HepG2 (cell line): ENCODE results near the gene TPRKB. TPM values are rescaled to one million over a fixed set of nuclear protein-coding genes. Genes with fewer than 3 reads are reported as not detected.
A peak's percentile ranks its signal among the peaks of the same experiment; 100 is the strongest.

Experiments
- RFX3 ChIP-seq: IDR thresholded peaks from 2 replicates; pipeline ENCODE4 v1.6.1; 2016; ENCODE audit warnings: missing biosample characterization, missing genetic modification reagents
- polyA plus RNA-seq, 8 experiments: library from polyadenylated mRNA; depleted of rRNA in 3 of 8; stranded (reverse) in 7 of 8; unstranded in 1 of 8; fragments of >200 nt; fragmentation: Illumina TruSeq in 4 of 8; extraction: Trizol in 4 of 8; gene quantifications; 2 replicates each; pipeline versions ENCODE4 v1.2.1 to v1.2.3, GENCODE V29; 2011 to 2016; ENCODE audit warnings: low read depth in 4 of 8, missing spikeins in 1 of 8, mixed read lengths in 1 of 8; ENCODE audit not compliant: insufficient read depth in 1 of 8
- total RNA-seq, 5 experiments: library from RNA; depleted of rRNA; stranded (reverse); fragments of >200 nt; fragmentation: Illumina TruSeq; extraction: Trizol; gene quantifications; 2 replicates each; pipeline ENCODE4 v1.2.3, GENCODE V29; 2016; ENCODE audit warnings: low read depth in 1 of 5
- TF ChIP-seq, protein P1 (sequence below): sonication (generic); formaldehyde crosslinking; IDR thresholded peaks from 2 replicates; pipeline ENCODE4 v1.9.0; 2022; ENCODE audit warnings: missing genetic modification reagents, mild to moderate bottlenecking, borderline replicate concordance
- TF ChIP-seq, protein P2 (sequence below): sonication (generic); formaldehyde crosslinking; IDR thresholded peaks from 2 replicates; pipeline ENCODE4 v1.4.0; 2020; ENCODE audit warnings: missing genetic modification reagents, borderline replicate concordance
- TF ChIP-seq, protein P3 (sequence below): sonication (generic); formaldehyde crosslinking; IDR thresholded peaks from one replicate; pipeline ENCODE4 v1.5.1; 2020; ENCODE audit warnings: mild to moderate bottlenecking, missing genetic modification reagents; ENCODE audit errors: not compliant biosample characterization
- TF ChIP-seq, protein P4 (sequence below): sonication (generic); formaldehyde crosslinking; conservative IDR thresholded peaks from 2 replicates; pipeline ENCODE4 v1.4.0; 2020; ENCODE audit warnings: mild to moderate bottlenecking, missing genetic modification reagents, moderate library complexity

TPRKB gene
- total and polyA plus RNA-seq, 2 of the 13 experiments (the other 11 are each of a cell fraction or from before 2014, with no cell fraction given), result 32.0 to 58.0 TPM

DNA sequence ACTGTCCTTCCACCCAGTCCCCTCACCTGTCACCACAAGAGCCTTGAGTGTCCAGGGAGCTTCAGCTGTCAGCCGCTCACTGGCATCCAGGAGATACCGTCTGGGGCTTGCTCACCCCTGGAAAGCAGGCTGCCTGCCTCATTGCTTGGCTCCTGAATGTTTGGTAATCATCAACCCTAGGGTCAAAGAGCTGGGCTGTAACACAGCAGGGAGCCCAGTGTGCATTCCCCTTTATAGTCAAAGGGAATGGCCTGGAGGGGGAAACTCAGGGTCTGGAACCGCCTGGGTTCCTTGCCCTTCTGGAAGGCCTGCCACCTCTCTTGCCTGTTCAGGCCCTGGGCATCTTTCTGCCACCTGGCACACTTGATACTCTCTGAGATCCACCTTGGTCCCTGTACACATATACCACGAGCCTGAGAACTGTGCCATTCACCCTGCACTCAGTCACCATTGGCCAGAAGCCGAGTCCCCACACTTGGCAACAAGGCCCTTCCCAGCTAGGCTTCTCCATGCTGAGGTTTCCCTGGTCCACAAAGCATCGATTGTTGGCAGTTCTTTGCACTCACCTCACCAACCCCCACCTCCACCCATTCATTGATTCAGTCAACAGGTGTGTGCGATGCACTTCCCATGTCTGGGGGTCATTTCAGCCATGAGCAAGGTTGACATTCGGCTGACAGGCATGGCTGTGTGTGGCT lies 35.0 kb downstream of the TPRKB start (continued):
- TF ChIP-seq, protein P1, sequence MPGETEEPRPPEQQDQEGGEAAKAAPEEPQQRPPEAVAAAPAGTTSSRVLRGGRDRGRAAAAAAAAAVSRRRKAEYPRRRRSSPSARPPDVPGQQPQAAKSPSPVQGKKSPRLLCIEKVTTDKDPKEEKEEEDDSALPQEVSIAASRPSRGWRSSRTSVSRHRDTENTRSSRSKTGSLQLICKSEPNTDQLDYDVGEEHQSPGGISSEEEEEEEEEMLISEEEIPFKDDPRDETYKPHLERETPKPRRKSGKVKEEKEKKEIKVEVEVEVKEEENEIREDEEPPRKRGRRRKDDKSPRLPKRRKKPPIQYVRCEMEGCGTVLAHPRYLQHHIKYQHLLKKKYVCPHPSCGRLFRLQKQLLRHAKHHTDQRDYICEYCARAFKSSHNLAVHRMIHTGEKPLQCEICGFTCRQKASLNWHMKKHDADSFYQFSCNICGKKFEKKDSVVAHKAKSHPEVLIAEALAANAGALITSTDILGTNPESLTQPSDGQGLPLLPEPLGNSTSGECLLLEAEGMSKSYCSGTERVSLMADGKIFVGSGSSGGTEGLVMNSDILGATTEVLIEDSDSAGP (CRISPR knock-in tag), result peak; percentile 49; the same call in 1 of the 2 replicates
- TF ChIP-seq RFX3 (CRISPR knock-in tag), result no peak
- TF ChIP-seq, protein P2, sequence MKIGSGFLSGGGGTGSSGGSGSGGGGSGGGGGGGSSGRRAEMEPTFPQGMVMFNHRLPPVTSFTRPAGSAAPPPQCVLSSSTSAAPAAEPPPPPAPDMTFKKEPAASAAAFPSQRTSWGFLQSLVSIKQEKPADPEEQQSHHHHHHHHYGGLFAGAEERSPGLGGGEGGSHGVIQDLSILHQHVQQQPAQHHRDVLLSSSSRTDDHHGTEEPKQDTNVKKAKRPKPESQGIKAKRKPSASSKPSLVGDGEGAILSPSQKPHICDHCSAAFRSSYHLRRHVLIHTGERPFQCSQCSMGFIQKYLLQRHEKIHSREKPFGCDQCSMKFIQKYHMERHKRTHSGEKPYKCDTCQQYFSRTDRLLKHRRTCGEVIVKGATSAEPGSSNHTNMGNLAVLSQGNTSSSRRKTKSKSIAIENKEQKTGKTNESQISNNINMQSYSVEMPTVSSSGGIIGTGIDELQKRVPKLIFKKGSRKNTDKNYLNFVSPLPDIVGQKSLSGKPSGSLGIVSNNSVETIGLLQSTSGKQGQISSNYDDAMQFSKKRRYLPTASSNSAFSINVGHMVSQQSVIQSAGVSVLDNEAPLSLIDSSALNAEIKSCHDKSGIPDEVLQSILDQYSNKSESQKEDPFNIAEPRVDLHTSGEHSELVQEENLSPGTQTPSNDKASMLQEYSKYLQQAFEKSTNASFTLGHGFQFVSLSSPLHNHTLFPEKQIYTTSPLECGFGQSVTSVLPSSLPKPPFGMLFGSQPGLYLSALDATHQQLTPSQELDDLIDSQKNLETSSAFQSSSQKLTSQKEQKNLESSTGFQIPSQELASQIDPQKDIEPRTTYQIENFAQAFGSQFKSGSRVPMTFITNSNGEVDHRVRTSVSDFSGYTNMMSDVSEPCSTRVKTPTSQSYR (CRISPR knock-in tag), result peak; percentile 68; the same call in 1 of the 2 replicates
- TF ChIP-seq, protein P3, sequence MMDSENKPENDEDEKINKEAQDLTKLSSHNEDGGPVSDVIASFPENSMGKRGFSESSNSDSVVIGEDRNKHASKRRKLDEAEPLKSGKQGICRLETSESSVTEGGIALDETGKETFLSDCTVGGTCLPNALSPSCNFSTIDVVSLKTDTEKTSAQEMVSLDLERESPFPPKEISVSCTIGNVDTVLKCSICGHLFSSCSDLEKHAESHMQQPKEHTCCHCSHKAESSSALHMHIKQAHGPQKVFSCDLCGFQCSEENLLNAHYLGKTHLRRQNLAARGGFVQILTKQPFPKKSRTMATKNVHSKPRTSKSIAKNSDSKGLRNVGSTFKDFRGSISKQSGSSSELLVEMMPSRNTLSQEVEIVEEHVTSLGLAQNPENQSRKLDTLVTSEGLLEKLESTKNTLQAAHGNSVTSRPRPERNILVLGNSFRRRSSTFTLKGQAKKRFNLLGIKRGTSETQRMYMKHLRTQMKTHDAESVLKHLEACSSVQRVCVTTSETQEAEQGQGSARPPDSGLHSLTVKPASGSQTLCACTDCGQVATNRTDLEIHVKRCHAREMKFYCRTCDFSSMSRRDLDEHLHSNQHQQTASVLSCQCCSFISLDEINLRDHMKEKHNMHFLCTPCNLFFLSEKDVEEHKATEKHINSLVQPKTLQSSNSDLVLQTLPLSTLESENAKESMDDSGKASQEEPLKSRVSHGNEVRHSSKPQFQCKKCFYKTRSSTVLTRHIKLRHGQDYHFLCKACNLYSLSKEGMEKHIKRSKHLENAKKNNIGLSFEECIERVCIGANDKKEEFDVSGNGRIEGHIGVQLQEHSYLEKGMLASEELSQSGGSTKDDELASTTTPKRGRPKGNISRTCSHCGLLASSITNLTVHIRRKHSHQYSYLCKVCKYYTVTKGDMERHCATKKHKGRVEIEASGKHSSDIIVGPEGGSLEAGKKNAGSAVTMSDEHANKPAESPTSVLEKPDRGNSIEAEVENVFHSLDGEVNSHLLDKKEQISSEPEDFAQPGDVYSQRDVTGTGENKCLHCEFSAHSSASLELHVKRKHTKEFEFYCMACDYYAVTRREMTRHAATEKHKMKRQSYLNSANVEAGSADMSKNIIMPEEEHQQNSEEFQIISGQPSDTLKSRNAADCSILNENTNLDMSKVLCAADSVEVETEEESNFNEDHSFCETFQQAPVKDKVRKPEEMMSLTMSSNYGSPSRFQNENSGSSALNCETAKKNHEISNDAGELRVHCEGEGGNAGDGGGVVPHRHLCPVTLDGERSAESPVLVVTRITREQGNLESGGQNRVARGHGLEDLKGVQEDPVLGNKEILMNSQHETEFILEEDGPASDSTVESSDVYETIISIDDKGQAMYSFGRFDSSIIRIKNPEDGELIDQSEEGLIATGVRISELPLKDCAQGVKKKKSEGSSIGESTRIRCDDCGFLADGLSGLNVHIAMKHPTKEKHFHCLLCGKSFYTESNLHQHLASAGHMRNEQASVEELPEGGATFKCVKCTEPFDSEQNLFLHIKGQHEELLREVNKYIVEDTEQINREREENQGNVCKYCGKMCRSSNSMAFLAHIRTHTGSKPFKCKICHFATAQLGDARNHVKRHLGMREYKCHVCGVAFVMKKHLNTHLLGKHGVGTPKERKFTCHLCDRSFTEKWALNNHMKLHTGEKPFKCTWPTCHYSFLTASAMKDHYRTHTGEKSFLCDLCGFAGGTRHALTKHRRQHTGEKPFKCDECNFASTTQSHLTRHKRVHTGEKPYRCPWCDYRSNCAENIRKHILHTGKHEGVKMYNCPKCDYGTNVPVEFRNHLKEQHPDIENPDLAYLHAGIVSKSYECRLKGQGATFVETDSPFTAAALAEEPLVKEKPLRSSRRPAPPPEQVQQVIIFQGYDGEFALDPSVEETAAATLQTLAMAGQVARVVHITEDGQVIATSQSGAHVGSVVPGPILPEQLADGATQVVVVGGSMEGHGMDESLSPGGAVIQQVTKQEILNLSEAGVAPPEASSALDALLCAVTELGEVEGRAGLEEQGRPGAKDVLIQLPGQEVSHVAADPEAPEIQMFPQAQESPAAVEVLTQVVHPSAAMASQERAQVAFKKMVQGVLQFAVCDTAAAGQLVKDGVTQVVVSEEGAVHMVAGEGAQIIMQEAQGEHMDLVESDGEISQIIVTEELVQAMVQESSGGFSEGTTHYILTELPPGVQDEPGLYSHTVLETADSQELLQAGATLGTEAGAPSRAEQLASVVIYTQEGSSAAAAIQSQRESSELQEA (CRISPR knock-in tag), result peak; percentile 22
- TF ChIP-seq, protein P4, sequence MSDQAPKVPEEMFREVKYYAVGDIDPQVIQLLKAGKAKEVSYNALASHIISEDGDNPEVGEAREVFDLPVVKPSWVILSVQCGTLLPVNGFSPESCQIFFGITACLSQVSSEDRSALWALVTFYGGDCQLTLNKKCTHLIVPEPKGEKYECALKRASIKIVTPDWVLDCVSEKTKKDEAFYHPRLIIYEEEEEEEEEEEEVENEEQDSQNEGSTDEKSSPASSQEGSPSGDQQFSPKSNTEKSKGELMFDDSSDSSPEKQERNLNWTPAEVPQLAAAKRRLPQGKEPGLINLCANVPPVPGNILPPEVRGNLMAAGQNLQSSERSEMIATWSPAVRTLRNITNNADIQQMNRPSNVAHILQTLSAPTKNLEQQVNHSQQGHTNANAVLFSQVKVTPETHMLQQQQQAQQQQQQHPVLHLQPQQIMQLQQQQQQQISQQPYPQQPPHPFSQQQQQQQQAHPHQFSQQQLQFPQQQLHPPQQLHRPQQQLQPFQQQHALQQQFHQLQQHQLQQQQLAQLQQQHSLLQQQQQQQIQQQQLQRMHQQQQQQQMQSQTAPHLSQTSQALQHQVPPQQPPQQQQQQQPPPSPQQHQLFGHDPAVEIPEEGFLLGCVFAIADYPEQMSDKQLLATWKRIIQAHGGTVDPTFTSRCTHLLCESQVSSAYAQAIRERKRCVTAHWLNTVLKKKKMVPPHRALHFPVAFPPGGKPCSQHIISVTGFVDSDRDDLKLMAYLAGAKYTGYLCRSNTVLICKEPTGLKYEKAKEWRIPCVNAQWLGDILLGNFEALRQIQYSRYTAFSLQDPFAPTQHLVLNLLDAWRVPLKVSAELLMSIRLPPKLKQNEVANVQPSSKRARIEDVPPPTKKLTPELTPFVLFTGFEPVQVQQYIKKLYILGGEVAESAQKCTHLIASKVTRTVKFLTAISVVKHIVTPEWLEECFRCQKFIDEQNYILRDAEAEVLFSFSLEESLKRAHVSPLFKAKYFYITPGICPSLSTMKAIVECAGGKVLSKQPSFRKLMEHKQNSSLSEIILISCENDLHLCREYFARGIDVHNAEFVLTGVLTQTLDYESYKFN, result peak; percentile 41; the same call in 1 of the 2 replicates
